Activated T-cell treated with anti-CD3 and anti-CD28 coated beads, Interleukin-2, amount 50 U/mL, for 1 hour (primary cell): ENCODE data around the gene FAM13B.
"Not testable (repeated sequence)": the region's sequence is repeated elsewhere in the genome, so short reads cannot be mapped to it uniquely, and the experiment has no call there.

ENCODE experiments used
- DNase-seq: peaks from one replicate; pipeline ENCODE4 v3.0.0-alpha.2; 2020

Gene FAM13B

DNA sequence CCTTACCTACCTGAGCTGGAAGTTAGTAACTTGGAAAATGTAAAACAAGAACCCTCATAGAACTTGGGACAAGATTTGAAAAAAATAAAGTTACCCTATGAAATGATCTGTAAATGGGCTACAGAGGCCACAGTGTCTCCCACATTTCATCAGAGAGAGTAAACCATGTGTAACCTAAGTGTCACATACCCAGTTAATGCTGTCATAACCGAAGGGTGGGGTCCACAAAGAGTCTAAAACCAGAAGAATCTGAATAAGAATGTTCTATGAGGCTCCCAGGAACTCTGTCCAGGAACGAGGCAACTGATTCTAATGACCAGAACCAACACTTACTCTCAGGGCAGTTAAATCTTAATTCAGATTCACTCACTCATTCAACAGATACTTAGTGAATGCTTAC, 1.0 kb upstream of the FAM13B start:
- DNase-seq = no peak

DNA sequence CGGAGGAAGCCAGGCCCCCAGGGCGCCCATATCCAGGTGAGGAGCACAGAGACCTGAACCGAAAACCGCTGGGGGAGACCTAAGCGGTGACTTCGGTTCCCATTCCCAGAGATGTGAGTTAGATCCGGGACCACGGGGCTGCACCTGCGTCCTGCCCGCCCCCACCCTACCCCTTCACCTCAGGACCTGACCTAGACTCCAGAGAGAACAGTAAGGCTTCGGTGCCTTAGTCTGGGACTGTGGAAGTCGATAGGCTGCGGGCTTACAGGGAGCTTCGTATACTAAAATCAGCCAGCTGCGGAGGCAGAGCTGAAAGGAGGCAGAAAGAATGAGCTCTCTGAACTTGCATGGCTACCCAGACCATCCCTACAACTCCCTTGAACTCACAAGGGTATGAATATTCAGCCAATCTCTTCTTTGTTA, 518 bp upstream of the FAM13B start:
- no peak for DNase-seq

DNA sequence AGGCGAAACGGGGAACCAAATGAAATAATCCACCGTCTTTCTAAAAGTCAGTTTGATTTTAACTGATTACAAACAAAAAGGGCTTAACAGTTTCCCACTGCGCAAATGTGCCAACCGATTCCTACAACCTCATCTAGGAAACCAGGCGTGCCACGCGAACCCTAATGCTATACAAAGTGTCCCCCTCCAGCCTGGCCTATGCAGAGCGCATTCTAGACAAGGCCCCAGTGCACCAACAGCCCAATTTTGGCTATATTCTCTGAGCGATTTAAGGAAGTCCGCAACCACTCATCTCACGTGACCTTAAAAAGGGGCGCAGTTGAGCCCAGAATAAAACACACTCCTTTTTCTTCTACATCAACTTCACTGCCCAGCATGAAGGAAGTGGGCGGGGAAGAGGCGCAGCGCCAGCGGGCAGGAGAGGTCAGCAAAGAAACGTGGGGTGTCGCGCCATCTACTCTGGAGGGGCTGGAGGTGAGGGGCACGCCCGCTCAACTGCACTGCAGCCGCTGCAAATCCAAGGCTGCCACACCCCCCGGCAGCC, 779 bp downstream of the FAM13B start:
- DNase-seq = no peak

DNA sequence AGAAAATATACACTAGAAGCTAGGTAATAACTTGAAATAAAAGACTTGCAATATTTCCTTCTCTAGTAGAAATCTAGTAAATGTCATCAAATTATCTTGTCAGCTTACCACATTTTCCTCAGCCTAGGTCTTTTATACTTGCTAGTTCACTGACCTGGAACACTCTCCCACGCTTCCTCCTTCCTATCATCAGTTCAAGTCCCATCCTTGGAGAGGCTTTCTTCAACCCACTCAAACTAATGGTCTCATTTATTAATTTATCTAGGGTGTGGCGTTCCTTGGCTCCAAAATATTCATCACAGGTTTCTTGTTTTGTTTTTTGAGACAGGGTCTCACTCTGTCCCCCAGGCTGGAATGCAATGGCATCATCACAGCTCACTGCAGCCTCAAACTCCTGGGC, 2.9 kb downstream of the FAM13B start:
- DNase-seq = no peak

DNA sequence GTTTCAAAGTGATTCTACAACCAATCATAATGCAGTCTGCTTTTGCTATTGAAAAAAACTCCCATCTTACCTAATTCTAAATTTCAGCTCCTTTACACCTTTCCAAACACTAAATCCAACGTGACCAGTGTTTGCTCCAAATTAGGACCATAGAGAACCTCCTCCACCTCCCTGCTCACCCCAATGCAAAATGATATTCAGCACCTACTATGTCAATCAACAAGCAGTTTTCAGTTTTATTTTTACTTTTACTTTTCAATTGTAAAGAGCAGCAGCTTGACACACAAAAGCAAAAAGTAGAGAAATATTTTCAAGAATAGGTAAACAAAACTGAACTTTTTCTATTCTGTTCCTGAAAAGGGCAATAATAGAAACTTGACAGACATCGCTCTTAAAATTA, 3.4 kb downstream of the FAM13B start:
- DNase-seq = no peak

DNA sequence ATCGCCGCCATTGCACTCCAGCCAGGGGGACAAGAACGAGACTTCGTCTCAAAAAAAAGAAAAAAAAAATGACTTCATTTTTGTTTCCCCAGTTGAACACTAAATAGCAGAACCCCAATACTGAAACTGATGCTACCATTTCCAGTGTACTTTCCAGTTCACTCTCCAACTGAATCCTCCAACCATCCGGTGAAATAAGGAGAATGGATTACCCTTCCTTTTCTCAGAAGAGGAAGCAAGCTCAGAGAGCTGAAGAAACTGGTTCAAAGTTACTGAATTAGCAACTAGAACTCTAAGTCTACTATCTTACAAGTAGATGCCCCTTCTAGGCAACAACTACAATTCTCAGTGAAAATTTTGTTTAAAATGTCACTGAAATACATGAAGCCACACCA, 3.9 kb downstream of the FAM13B start:
- DNase-seq = no peak

DNA sequence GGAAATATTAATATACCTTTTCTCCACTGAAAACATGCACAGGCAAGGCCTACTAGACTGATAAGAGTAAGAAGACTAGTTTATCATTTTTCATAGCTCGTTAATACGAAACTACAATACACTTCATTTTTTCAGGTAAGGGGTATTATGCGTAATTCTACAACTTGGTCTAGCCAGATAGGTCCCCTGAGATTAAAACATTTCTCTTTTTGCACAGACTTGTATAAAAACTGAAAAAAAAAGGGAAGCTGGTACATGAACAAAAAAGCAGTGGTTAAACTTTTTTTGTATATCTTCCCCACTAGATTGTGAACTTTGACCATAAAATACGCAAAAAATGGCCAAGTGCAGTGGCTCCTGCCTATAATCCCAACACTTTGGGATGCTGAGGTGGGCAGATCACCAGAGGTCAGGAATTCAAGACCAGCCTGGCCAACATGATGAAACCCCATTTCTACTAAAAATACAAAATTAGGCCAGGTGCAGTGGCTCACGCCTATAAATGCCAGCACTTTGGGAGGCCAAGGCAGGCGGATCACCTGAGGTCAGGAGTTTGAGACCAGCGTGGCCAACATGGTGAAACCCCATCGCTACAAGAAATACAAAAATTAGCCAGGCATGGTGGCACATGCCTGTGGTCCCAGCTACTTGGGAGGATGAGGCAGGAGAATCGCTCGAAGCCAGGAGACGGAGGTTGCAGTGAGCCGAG, 4.5 kb downstream of the FAM13B start:
- DNase-seq = not testable (repeated sequence)

DNA sequence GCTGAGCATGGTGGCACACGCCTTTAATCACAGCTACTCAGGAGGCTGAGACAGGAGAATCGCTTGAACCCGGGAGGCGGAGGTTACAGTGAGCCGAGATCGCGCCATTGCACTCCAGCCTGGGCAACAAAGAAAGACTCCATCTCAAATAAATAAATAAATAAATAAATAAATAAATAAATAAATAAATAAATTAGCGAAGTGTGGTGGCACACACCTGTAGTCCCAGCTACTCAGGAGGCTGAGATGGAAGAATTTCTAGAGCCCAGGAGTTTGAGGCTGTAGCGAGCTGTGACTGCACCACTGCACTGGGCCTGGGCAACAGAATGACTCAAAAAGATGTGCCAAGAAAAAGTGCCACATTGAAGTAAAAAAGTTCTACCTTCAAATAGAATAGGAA, 6.1 kb downstream of the FAM13B start:
- DNase-seq = not testable (repeated sequence)

GRCh38 chr5:138025285-138025684, 7.6 kb downstream of the FAM13B start:
- no peak for DNase-seq

DNA sequence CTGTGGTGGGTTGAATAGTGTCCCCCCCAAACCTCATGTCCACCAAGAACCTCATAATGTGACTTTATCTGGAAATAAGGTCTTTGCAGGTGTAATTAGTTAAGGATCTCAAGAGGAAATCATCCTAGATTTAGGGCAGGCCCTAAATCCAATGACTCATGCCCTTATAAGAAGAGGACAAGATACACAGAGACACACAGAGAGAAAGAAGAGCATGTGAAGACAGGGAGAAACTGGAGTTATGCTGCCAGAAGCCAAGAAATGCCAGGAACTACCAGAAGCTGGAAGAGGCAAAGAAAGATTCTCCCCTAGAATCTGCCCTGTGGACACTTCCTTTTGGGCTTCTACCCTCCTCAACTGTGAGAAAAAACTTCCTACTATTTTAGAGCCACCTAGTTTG, 8.8 kb downstream of the FAM13B start:
- no peak for DNase-seq

- DNase-seq = no peak
These were observed 10.0 kb downstream of the FAM13B start for GRCh38 chr5:138022912-138023311.

DNA sequence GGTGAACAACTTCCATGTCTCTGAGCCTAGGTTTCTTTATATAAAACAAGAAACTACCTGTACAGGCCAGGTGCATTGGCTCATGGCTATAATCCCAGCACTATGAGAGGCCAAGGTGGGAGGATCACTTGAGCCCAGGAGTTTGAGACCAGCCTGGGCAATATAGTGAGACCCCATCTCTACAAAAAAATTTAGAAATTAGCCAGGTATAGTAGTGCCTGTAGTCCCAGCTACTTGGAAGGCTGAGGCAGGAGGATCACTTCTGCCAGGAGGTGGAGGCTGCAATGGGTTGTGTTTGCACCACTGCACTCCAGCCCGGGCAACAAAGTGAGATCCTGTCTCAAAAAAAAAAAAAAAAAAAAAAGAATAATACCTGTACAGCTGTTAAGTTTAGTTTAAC, 11.1 kb downstream of the FAM13B start:
- DNase-seq = no peak

- DNase-seq = no peak
These were observed 14.0 kb downstream of the FAM13B start for GRCh38 chr5:138018849-138019248.

GRCh38 chr5:138015916-138016315, 17.0 kb downstream of the FAM13B start:
- no peak for DNase-seq

- no peak for DNase-seq
These were observed 20.9 kb downstream of the FAM13B start for GRCh38 chr5:138011991-138012390.

DNA sequence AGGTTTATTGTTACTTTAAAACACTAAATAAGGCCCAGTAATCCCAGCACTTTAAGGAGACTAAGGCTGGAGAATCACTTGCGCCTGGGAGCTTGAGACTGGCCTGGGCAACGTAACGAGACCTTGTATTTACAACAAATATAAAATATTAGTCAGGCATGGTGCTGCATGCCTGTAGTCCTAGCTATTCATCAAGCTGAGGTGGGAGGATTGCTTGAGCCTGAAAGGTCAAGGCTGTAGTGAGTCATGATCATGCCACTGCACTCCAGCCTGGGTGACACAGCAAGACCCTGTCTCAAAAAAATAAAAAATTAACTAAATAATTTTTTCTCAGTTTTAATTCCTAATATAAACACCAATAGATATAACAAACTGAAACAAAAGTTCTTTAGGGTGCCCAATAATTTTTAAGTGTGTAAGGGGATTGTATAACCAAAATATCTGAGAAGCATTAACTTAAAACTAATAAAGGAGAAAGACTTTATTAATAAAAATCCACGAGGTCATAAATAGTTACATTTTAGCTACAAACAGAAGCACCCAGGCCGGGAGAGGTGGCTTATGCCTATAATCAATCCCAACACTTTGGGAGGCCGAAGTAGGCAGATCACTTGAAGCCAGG, 32.7 kb downstream of the FAM13B start:
- DNase-seq = no peak

- DNase-seq = no peak
These were observed 35.1 kb downstream of the FAM13B start for GRCh38 chr5:137997726-137998213.

DNA sequence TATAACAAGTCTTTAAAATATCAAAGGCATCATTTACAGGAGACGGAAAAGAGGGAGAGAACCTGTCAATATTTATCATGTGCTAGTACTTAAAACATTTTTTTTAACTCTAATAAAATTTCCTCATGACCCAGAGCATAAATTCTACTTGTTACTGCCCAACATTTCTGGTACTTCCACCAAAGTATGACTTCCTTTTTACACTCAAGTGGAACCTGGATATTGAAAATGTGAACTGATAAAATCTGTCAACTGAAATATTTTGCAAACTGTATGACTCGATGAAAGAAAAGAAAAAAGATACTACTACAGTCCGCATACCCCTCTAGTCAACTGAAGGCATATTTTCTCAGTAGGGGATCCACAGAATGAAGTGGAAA, 37.1 kb downstream of the FAM13B start:
- no peak for DNase-seq

DNA sequence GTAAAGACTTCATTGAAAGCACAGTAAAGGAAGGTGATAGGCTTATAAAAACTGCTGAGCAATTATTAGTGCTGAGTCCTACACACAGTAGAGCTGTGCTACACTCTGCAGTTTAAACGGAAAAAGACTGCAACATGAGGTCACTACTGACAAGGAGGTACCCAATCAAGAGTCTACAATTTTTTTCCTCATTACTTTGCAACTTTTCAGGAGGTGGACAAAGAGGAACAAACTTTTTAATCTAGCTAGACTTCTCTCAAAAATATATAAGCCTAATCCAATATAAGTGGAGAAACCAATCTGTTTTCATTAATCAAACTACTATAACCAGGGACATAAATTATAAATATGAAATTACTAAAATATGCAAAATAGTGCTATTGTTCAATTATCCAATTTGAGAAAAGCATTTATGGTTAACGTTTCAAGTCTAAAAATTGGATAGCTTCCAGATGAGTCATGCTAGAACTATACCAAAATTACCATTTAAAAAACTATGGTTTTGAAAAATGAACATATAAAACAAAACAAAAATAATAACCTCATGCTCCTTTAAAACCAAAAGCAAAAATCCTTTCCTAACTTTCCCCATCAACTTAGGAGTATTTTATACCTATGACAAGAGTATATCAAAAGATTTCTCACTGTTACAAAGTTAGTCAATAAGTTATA, 37.7 kb downstream of the FAM13B start:
- DNase-seq = no peak

- DNase-seq = no peak
These were observed 38.3 kb downstream of the FAM13B start for GRCh38 chr5:137994556-137994955.

- DNase-seq = no peak
These were observed 43.5 kb downstream of the FAM13B start for GRCh38 chr5:137989419-137989818.

DNA sequence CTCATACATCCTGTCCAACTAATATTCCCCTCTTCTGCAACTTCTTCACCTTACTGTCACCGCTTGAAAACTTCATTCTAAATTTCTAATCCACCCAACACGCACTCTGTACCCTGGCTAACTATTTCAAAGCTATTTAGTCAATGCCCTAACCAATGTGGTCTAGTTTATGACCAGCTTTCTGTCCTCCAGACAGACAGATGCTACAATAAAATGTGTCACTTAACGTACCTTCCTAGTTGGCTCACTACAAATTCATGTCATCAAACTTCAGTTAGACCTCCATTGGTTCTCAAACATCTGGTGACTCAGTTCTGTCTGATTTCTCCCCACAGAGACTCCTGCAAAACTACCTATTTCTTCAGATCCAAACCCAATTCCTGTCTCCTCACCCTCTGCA, 57.7 kb downstream of the FAM13B start:
- no peak for DNase-seq

DNA sequence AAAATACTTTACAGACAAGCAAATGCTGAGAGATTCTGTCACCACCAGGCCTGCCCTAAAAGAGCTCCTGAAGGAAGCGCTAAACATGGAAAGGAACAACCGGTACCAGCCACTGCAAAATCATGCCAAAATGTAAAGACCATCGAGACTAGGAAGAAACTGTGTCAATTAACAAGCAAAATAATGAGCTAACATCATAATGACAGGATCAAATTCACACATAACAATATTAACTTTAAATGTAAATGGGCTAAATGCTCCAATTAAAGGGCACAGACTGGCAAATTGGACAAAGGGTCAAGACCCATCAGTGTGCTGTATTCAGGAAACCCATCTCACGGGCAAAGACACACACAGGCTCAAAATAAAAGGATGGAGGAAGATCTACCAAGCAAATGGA, 62.5 kb downstream of the FAM13B start:
- DNase-seq = not testable (repeated sequence)

GRCh38 chr5:137960819-137961218, 72.1 kb downstream of the FAM13B start:
- no peak for DNase-seq
